ENCODE results near the gene CDC42SE2.

Gene CDC42SE2

DNA sequence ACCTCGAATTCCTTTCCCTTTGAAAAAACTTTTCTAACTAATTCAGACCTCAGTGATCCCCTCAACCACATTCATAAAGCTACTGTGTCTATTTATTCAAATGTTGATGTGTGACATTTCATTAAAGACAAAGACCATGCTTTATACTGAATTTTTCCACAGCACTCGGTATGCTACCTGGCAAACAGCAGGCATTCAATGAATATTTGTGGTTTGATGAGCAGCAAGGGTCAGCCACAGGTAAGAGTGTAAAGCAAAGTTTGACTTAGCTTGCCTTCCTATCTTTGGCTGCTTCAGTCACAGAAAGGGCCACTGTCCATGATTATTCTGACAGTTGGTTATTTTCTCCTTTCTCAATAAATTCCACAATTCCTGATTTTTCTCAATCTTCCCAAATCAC, 5.1 kb upstream of the CDC42SE2 start:
- TF ChIP-seq POLR2AphosphoS5 (IDR thresholded peaks at IDR 0.05; ENCODE audit: low read depth, low read length), result no peak
- TF ChIP-seq, protein P1, sequence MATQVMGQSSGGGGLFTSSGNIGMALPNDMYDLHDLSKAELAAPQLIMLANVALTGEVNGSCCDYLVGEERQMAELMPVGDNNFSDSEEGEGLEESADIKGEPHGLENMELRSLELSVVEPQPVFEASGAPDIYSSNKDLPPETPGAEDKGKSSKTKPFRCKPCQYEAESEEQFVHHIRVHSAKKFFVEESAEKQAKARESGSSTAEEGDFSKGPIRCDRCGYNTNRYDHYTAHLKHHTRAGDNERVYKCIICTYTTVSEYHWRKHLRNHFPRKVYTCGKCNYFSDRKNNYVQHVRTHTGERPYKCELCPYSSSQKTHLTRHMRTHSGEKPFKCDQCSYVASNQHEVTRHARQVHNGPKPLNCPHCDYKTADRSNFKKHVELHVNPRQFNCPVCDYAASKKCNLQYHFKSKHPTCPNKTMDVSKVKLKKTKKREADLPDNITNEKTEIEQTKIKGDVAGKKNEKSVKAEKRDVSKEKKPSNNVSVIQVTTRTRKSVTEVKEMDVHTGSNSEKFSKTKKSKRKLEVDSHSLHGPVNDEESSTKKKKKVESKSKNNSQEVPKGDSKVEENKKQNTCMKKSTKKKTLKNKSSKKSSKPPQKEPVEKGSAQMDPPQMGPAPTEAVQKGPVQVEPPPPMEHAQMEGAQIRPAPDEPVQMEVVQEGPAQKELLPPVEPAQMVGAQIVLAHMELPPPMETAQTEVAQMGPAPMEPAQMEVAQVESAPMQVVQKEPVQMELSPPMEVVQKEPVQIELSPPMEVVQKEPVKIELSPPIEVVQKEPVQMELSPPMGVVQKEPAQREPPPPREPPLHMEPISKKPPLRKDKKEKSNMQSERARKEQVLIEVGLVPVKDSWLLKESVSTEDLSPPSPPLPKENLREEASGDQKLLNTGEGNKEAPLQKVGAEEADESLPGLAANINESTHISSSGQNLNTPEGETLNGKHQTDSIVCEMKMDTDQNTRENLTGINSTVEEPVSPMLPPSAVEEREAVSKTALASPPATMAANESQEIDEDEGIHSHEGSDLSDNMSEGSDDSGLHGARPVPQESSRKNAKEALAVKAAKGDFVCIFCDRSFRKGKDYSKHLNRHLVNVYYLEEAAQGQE (IDR thresholded peaks at IDR 0.05; ENCODE audit: insufficient read depth in 1 of 2, low read depth in 2 of 2, low read length in 2 of 2), result no peak
- TF ChIP-seq FOXP2 (optimal IDR thresholded peaks at IDR 0.05; ENCODE audit: borderline replicate concordance, extremely low read depth, extremely low read length, insufficient read depth), result no peak
- TF ChIP-seq SIN3A (IDR thresholded peaks at IDR 0.05; ENCODE audit: borderline replicate concordance, insufficient read depth, low read length), result no peak
- no peak for TF ChIP-seq TAF1 (IDR thresholded peaks at IDR 0.05; ENCODE audit: borderline replicate concordance, insufficient read depth, low read length)

DNA sequence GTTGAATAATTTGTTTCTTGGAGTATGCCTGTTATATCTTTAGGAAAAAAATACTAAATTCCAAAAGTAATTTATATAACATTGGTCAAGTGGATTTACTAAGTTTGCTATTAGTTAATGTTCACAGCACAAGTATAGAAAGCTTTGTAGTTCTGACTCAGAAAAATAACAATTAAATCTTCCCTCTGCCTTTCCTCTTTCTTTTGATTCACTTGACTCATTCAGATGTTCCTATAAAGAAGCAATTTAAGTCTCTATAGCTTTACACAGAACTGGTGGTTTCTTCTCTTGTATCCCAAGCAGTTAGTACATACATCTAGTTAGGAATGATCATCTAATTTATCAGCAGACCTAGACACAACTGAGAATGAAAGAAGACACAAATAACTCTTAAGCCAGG, 4.5 kb upstream of the CDC42SE2 start:
- TF ChIP-seq POLR2AphosphoS5 (IDR thresholded peaks at IDR 0.05; ENCODE audit: low read depth, low read length) (no peak), SIN3A (IDR thresholded peaks at IDR 0.05; ENCODE audit: borderline replicate concordance, insufficient read depth, low read length) (no peak), FOXP2 (optimal IDR thresholded peaks at IDR 0.05; ENCODE audit: borderline replicate concordance, extremely low read depth, extremely low read length, insufficient read depth) (no peak)
- TF ChIP-seq, protein P1 (IDR thresholded peaks at IDR 0.05; ENCODE audit: insufficient read depth in 1 of 2, low read depth in 2 of 2, low read length in 2 of 2), result no peak

DNA sequence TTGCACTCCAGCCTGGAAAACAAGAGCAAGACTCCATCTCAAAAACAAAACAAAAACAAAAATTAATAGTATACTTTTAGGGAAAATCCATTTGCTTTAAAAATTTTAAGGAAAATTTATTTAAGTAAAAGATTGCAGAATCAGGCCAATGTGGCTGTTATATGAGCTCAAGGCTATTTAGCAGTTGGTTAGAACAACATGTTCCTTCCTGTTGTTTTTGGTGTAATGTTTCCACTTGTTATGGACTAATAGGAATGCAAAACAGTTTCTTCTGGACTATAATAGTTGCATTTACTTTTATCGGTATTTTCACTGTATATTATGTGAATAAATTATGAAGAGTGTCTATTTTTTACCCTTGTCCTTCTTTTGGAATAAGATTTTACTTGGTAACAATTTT, 3.0 kb upstream of the CDC42SE2 start:
- TF ChIP-seq FOXP2 (optimal IDR thresholded peaks at IDR 0.05; ENCODE audit: borderline replicate concordance, extremely low read depth, extremely low read length, insufficient read depth), result no peak
- no peak for TF ChIP-seq POLR2AphosphoS5 (IDR thresholded peaks at IDR 0.05; ENCODE audit: low read depth, low read length)
- no peak for TF ChIP-seq TAF1 (IDR thresholded peaks at IDR 0.05; ENCODE audit: borderline replicate concordance, insufficient read depth, low read length)
- TF ChIP-seq, protein P1 (IDR thresholded peaks at IDR 0.05; ENCODE audit: insufficient read depth in 1 of 2, low read depth in 2 of 2, low read length in 2 of 2), result no peak
- TF ChIP-seq SIN3A (IDR thresholded peaks at IDR 0.05; ENCODE audit: borderline replicate concordance, insufficient read depth, low read length), result no peak

DNA sequence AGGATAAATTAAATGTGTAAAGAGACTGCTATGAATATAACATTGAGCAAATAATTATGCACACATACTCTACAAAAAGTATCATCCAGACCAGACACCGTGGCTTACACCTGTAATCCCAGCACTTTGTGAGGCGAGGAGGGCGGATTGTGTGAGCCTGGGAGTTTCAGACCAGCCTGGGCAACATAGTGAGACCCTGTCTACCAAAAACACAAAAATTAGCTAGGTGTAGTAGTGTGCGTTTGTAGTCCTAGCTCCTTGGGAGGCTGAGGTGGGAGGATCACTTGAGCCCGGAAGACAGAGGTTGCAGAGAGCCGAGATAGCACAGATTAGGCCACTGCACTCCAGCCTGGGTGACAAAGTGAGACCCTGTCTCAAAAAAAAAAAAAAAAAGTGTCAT, 2.4 kb upstream of the CDC42SE2 start:
- TF ChIP-seq, protein P1 (IDR thresholded peaks at IDR 0.05; ENCODE audit: insufficient read depth in 1 of 2, low read depth in 2 of 2, low read length in 2 of 2), result no peak
- TF ChIP-seq TAF1 (IDR thresholded peaks at IDR 0.05; ENCODE audit: borderline replicate concordance, insufficient read depth, low read length), result no peak

DNA sequence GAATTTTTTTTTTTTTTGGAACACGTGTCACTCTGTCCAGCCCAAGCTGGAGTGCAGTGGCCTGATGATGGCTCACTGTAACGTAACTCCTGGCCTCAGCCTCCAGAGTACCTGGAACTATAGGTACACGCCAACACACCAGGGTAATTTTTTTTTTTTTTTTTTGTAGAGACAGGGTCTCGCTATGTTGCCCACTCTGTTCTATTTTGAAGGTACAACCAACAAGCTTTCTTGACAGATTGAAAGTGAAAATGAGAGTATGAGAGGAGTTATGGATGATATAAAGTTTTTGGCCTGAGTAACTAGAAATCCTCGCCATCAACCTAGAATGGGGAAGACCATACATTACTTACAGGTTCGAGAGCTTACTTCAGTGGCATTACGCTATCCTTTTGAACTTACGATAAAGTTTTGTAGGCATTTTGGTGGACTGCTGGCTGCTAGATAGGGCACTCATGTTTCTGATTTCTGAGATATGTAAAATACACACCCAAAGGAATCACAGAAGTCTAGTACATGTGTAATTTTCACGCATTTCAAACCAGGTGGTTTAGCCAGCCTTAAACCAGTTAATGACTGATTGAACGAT, 806 bp upstream of the CDC42SE2 start:
- TF ChIP-seq SIN3A (IDR thresholded peaks at IDR 0.05; ENCODE audit: borderline replicate concordance, insufficient read depth, low read length) (no peak), POLR2AphosphoS5 (IDR thresholded peaks at IDR 0.05; ENCODE audit: low read depth, low read length) (no peak), FOXP2 (optimal IDR thresholded peaks at IDR 0.05; ENCODE audit: borderline replicate concordance, extremely low read depth, extremely low read length, insufficient read depth) (no peak), TAF1 (IDR thresholded peaks at IDR 0.05; ENCODE audit: borderline replicate concordance, insufficient read depth, low read length) (no peak)

Measured in PFSK-1 (cell line).